ENCODE data around the gene HIVEP3. TPM values are rescaled to one million over a fixed set of nuclear protein-coding genes. Genes with fewer than 3 reads are reported as not detected.

HIVEP3 gene
- total and polyA plus RNA-seq, 5 experiments from 2014 or later, result 5.5 to 9.8 (median 6.3) TPM

GRCh38 chr1:41659903-41660302 lies 258.8 kb downstream of the HIVEP3 start:
- DNase-seq (peak in 1 of 10 donors; percentile 19), ATAC-seq (no peak)
- H3K36me3 Mint-ChIP-seq, result no peaks in the 10 kb centered on the region
- H3K27me3 Mint-ChIP-seq, result no peaks in the 10 kb centered on the region
- peaks cover 33 to 76% (median 73%) of the 10 kb centered on the region in 4 donors for H3K4me1 Mint-ChIP-seq
- POLR2A ChIA-PET, result no interaction called here
- peak overlapping the region in 5 of 10 donors; percentile 3 to 68 (median 31) for H3K4me3 Mint-ChIP-seq
- H3K27ac Mint-ChIP-seq, result peak overlapping the region in 1 of 10 donors; percentile 78
- H3K9me3 Mint-ChIP-seq, result no peaks in the 10 kb centered on the region

GRCh38 chr1:41659159-41659495 lies 259.6 kb downstream of the HIVEP3 start:
- no peak for DNase-seq
- POLR2A ChIA-PET, result interaction anchor here (0.7 kb wide), 1 partner anchor 24 kb away, joined by 3 read pairs; no protein-coding TSS in a partner anchor
- Mint-ChIP-seq H3K36me3 (no peaks in the 10 kb centered on the region), H3K27me3 (no peaks in the 10 kb centered on the region), H3K4me1 (peaks cover 32 to 70% (median 69%) of the 10 kb centered on the region in 4 donors), H3K4me3 (peak overlapping the region in 3 of 10 donors; percentile 4 to 31 (median 11)), H3K27ac (peak overlapping the region in 3 of 10 donors; percentile 26 to 78 (median 38)), H3K9me3 (no peaks in the 10 kb centered on the region)
- no peak for ATAC-seq

GRCh38 chr1:41658431-41659158 lies 260.1 kb downstream of the HIVEP3 start:
- POLR2A ChIA-PET, result interaction anchor here (0.7 kb wide), 1 partner anchor 24 kb away, joined by 3 read pairs; no protein-coding TSS in a partner anchor
- Mint-ChIP-seq H3K9me3 (no peaks in the 10 kb centered on the region), H3K4me1 (peaks cover 28 to 67% (median 64%) of the 10 kb centered on the region in 4 donors), H3K36me3 (no peaks in the 10 kb centered on the region), H3K27ac (peak overlapping the region in 2 of 10 donors; percentile 11 to 34), H3K27me3 (no peaks in the 10 kb centered on the region), H3K4me3 (no peak overlapping the region)
- DNase-seq, result no peak
- no peak for ATAC-seq

GRCh38 chr1:41657679-41658295 lies 260.9 kb downstream of the HIVEP3 start:
- H3K4me3 Mint-ChIP-seq, result peak overlapping the region in 2 of 10 donors; percentile 30 to 31
- peaks cover 28 to 67% (median 58%) of the 10 kb centered on the region in 4 donors for H3K4me1 Mint-ChIP-seq
- H3K27me3 Mint-ChIP-seq, result no peaks in the 10 kb centered on the region
- ATAC-seq, result no peak
- no peaks in the 10 kb centered on the region for H3K36me3 Mint-ChIP-seq
- H3K27ac Mint-ChIP-seq, result peak overlapping the region in 2 of 10 donors; percentile 34 to 35
- POLR2A ChIA-PET, result no interaction called here
- no peak for DNase-seq
- no peaks in the 10 kb centered on the region for H3K9me3 Mint-ChIP-seq

- Mint-ChIP-seq H3K4me1 (peaks cover 30 to 73% (median 63%) of the 10 kb centered on the region in 4 donors), H3K36me3 (no peaks in the 10 kb centered on the region), H3K9me3 (no peaks in the 10 kb centered on the region), H3K27ac (peak overlapping the region in 1 of 10 donors; percentile 34), H3K4me3 (no peak overlapping the region), H3K27me3 (no peaks in the 10 kb centered on the region)
- no peak for ATAC-seq
- no peak for DNase-seq
- POLR2A ChIA-PET, result no interaction called here
Observed at GRCh38 chr1:41656825-41657500, 261.8 kb downstream of the HIVEP3 start.

GRCh38 chr1:41656068-41656467 lies 262.7 kb downstream of the HIVEP3 start:
- peaks cover 26 to 68% (median 56%) of the 10 kb centered on the region in 4 donors for H3K4me1 Mint-ChIP-seq
- no peaks in the 10 kb centered on the region for H3K36me3 Mint-ChIP-seq
- H3K27ac Mint-ChIP-seq, result peak overlapping the region in 2 of 10 donors; percentile 35 to 58
- H3K9me3 Mint-ChIP-seq, result no peaks in the 10 kb centered on the region
- H3K4me3 Mint-ChIP-seq, result peak overlapping the region in 1 of 10 donors; percentile 2
- no peaks in the 10 kb centered on the region for H3K27me3 Mint-ChIP-seq
- POLR2A ChIA-PET, result interaction anchor here (0.6 kb wide), 1 partner anchor 30 kb away, joined by 3 read pairs; no protein-coding TSS in a partner anchor
- ATAC-seq (no peak), DNase-seq (no peak)

- ATAC-seq, result no peak
- POLR2A ChIA-PET, result interaction anchor here (0.6 kb wide), 1 partner anchor 30 kb away, joined by 3 read pairs; no protein-coding TSS in a partner anchor
- peaks cover 23 to 68% (median 55%) of the 10 kb centered on the region in 4 donors for H3K4me1 Mint-ChIP-seq
- no peak overlapping the region for H3K27ac Mint-ChIP-seq
- H3K9me3 Mint-ChIP-seq, result no peaks in the 10 kb centered on the region
- no peaks in the 10 kb centered on the region for H3K27me3 Mint-ChIP-seq
- no peak overlapping the region for H3K4me3 Mint-ChIP-seq
- DNase-seq, result no peak
- no peaks in the 10 kb centered on the region for H3K36me3 Mint-ChIP-seq
Observed at GRCh38 chr1:41655632-41656031, 263.1 kb downstream of the HIVEP3 start.

- Mint-ChIP-seq H3K36me3 (no peaks in the 10 kb centered on the region), H3K9me3 (no peaks in the 10 kb centered on the region), H3K4me3 (peak overlapping the region in 1 of 10 donors; percentile 4), H3K4me1 (peaks cover 20 to 61% (median 49%) of the 10 kb centered on the region in 4 donors), H3K27me3 (no peaks in the 10 kb centered on the region), H3K27ac (no peak overlapping the region)
- ATAC-seq (no peak), DNase-seq (no peak)
- POLR2A ChIA-PET, result no interaction called here
Observed at GRCh38 chr1:41653574-41653973, 265.1 kb downstream of the HIVEP3 start.

GRCh38 chr1:41652384-41653265 lies 266.1 kb downstream of the HIVEP3 start:
- Mint-ChIP-seq H3K4me1 (peaks cover 22 to 52% (median 42%) of the 10 kb centered on the region in 4 donors), H3K4me3 (no peak overlapping the region)

GRCh38 chr1:41650028-41650880 lies 268.5 kb downstream of the HIVEP3 start:
- DNase-seq (no peak), ATAC-seq (peak in 1 of 2 donors; percentile 48)
- no peaks in the 10 kb centered on the region for H3K27me3 Mint-ChIP-seq
- peak overlapping the region in 6 of 10 donors; percentile 5 to 63 (median 46) for H3K27ac Mint-ChIP-seq
- H3K9me3 Mint-ChIP-seq, result no peaks in the 10 kb centered on the region
- H3K36me3 Mint-ChIP-seq, result peaks cover 0 to 4% (median 0%) of the 10 kb centered on the region in 3 donors
- peaks cover 14 to 32% (median 21%) of the 10 kb centered on the region in 4 donors for H3K4me1 Mint-ChIP-seq
- H3K4me3 Mint-ChIP-seq, result peak overlapping the region in 6 of 10 donors; percentile 25 to 52 (median 38)
- POLR2A ChIA-PET, result no interaction called here

More at GRCh38 chr1:41652384-41653265, 266.1 kb downstream of the HIVEP3 start:
- POLR2A ChIA-PET, result interaction anchor here (1.2 kb wide), 1 partner anchor 11 kb away, joined by 3 read pairs; no protein-coding TSS in a partner anchor
- peak overlapping the region in 3 of 10 donors; percentile 12 to 41 (median 27) for H3K27ac Mint-ChIP-seq
- H3K36me3 Mint-ChIP-seq, result no peaks in the 10 kb centered on the region
- H3K9me3 Mint-ChIP-seq, result no peaks in the 10 kb centered on the region
- DNase-seq (no peak), ATAC-seq (no peak)
- H3K27me3 Mint-ChIP-seq, result no peaks in the 10 kb centered on the region

GRCh38 chr1:41649396-41650027 lies 269.2 kb downstream of the HIVEP3 start:
- Mint-ChIP-seq H3K27me3 (no peaks in the 10 kb centered on the region), H3K27ac (peak overlapping the region in 4 of 10 donors; percentile 24 to 49 (median 38)), H3K9me3 (no peaks in the 10 kb centered on the region), H3K4me3 (peak overlapping the region in 2 of 10 donors; percentile 25 to 43), H3K36me3 (peaks cover 0 to 4% (median 0%) of the 10 kb centered on the region in 3 donors), H3K4me1 (peaks cover 14 to 35% (median 21%) of the 10 kb centered on the region in 4 donors)
- POLR2A ChIA-PET, result no interaction called here
- ATAC-seq, result no peak
- DNase-seq, result no peak

Measured in naive thymus-derived CD8-positive, alpha-beta T cell (primary cell).